ENCODE data around the gene SDK2.

Gene SDK2

GRCh38 chr17:73620414-73620813 is 23.8 kb downstream of the SDK2 start:
- DNase-seq (ENCODE audit: insufficient read length, low spot score), result no peak
- FAIRE-seq, result no peak
- TF ChIP-seq POLR2A (IDR thresholded peaks at IDR 0.05; ENCODE audit: low read depth, low read length), result no peak

- DNase-seq (ENCODE audit: insufficient read length, low spot score) (no peak), FAIRE-seq (no peak)
- TF ChIP-seq POLR2A (IDR thresholded peaks at IDR 0.05; ENCODE audit: low read depth, low read length), result no peak
Measured at GRCh38 chr17:73617501-73617900, 26.7 kb downstream of the SDK2 start.

- DNase-seq (ENCODE audit: insufficient read length, low spot score), result no peak
- FAIRE-seq, result no peak
Measured at GRCh38 chr17:73616873-73617404, 27.3 kb downstream of the SDK2 start.

GRCh38 chr17:73616120-73616872 is 27.9 kb downstream of the SDK2 start:
- no peak for FAIRE-seq
- no peak for TF ChIP-seq POLR2A (IDR thresholded peaks at IDR 0.05; ENCODE audit: low read depth, low read length)
- DNase-seq (ENCODE audit: insufficient read length, low spot score), result no peak

More at GRCh38 chr17:73616873-73617404, 27.3 kb downstream of the SDK2 start:
- TF ChIP-seq POLR2A (IDR thresholded peaks at IDR 0.05; ENCODE audit: low read depth, low read length), result no peak

- DNase-seq (ENCODE audit: insufficient read length, low spot score) (no peak), FAIRE-seq (no peak)
- no peak for TF ChIP-seq POLR2A (IDR thresholded peaks at IDR 0.05; ENCODE audit: low read depth, low read length)
Measured at GRCh38 chr17:73614256-73614655, 30.0 kb downstream of the SDK2 start.

GRCh38 chr17:73613271-73614233 is 30.7 kb downstream of the SDK2 start:
- TF ChIP-seq POLR2A (IDR thresholded peaks at IDR 0.05; ENCODE audit: low read depth, low read length), result no peak
- DNase-seq (ENCODE audit: insufficient read length, low spot score) (no peak), FAIRE-seq (no peak)

GRCh38 chr17:73612031-73612472 is 32.2 kb downstream of the SDK2 start:
- FAIRE-seq (no peak), DNase-seq (ENCODE audit: insufficient read length, low spot score) (no peak)

GRCh38 chr17:73611630-73612029 is 32.6 kb downstream of the SDK2 start:
- no peak for TF ChIP-seq POLR2A (IDR thresholded peaks at IDR 0.05; ENCODE audit: low read depth, low read length)
- DNase-seq (ENCODE audit: insufficient read length, low spot score), result no peak
- FAIRE-seq, result no peak

More at GRCh38 chr17:73612031-73612472, 32.2 kb downstream of the SDK2 start:
- no peak for TF ChIP-seq POLR2A (IDR thresholded peaks at IDR 0.05; ENCODE audit: low read depth, low read length)

GRCh38 chr17:73610331-73610911 is 33.8 kb downstream of the SDK2 start:
- FAIRE-seq (no peak), DNase-seq (ENCODE audit: insufficient read length, low spot score) (no peak)
- no peak for TF ChIP-seq POLR2A (IDR thresholded peaks at IDR 0.05; ENCODE audit: low read depth, low read length)

GRCh38 chr17:73609758-73610157 is 34.5 kb downstream of the SDK2 start:
- no peak for TF ChIP-seq POLR2A (IDR thresholded peaks at IDR 0.05; ENCODE audit: low read depth, low read length)
- DNase-seq (ENCODE audit: insufficient read length, low spot score), result no peak
- FAIRE-seq, result no peak

GRCh38 chr17:73609060-73609459 is 35.2 kb downstream of the SDK2 start:
- no peak for FAIRE-seq
- DNase-seq (ENCODE audit: insufficient read length, low spot score), result no peak
- no peak for TF ChIP-seq POLR2A (IDR thresholded peaks at IDR 0.05; ENCODE audit: low read depth, low read length)

GRCh38 chr17:73605444-73605843 is 38.8 kb downstream of the SDK2 start:
- FAIRE-seq (no peak), DNase-seq (ENCODE audit: insufficient read length, low spot score) (no peak)
- no peak for TF ChIP-seq POLR2A (IDR thresholded peaks at IDR 0.05; ENCODE audit: low read depth, low read length)

GRCh38 chr17:73604476-73604875 is 39.8 kb downstream of the SDK2 start:
- DNase-seq (ENCODE audit: insufficient read length, low spot score) (no peak), FAIRE-seq (no peak)
- TF ChIP-seq POLR2A (IDR thresholded peaks at IDR 0.05; ENCODE audit: low read depth, low read length), result no peak

GRCh38 chr17:73603971-73604370 is 40.3 kb downstream of the SDK2 start:
- FAIRE-seq (no peak), DNase-seq (ENCODE audit: insufficient read length, low spot score) (no peak)
- TF ChIP-seq POLR2A (IDR thresholded peaks at IDR 0.05; ENCODE audit: low read depth, low read length), result no peak
